Hematopoietic multipotent progenitor cell treated with erythropoietin and hydrocortisone succinate and interleukin-3 and kit ligand, for 6 days (in vitro differentiated cells): Measurements from ENCODE around the gene NOTCH4.
A peak's percentile ranks its signal among the peaks of the same experiment; 100 is the strongest.

Source experiments
- DNase-seq: peaks from one replicate; pipeline ENCODE4 v3.0.0-alpha.2; 2015

NOTCH4 gene

DNA sequence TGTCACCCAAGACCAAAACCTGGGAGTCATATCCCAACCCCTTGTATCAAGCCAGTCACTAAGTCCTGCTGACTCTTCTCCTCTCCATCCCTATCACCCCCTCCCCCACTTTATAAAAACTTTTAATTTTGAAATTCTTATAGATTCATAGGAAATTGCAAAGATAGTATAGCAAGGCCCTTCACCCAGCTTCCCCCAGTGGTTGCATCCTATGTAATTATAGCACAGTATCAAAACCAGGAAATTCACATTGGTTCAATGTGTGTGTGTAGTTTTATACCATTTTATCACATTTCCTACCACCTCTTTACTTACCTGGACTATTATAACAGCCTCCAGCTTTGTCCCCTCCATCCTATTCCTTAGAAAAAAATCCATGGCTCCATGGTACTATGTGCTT, 65.8 kb downstream of the NOTCH4 start:
- DNase-seq: no peak

DNA sequence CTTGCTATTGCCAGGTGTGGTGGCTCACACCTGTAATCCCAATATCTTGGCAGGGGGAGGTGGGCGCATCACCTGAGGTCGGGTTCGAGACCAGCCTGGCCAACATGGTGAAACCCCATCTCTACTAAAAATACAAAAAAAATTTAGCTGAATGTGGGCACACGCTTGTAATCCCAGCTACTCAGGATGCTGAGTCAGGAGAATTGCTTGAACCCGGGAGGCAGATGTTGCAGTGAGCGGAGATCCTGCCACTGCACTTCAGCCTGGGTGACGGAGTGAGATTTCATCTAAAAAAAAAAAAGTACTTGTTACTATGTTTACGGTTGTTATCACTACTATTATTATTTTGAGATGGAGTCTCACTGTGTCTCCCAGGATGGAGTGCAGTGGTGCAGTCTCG, 67.0 kb downstream of the NOTCH4 start:
- DNase-seq: no peak

DNA sequence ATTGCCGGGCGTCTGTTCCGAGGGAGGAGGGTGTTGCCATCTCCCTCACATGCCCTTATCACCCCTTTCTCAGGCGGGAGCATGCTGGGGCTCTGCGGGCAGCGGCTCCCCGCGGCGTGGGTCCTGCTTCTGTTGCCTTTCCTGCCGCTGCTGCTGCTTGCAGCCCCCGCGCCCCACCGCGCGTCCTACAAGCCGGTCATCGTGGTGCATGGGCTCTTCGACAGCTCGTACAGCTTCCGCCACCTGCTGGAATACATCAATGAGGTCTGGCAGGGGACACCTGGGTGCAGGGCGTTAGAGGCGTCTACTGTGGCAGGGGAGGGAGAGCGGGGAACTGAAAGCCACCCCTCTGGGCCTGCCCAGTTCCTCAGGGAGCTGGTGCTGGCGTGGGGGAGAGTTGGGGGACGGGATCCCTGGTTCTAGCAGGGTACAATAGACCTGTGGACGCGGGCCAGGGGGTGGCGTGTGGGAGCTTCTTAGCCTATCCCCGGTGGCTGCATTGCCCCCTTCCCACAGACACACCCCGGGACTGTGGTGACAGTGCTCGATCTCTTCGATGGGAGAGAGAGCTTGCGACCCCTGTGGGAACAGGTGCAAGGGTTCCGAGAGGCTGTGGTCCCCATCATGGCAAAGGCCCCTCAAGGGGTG, 69.2 kb downstream of the NOTCH4 start:
- DNase-seq: no peak

DNA sequence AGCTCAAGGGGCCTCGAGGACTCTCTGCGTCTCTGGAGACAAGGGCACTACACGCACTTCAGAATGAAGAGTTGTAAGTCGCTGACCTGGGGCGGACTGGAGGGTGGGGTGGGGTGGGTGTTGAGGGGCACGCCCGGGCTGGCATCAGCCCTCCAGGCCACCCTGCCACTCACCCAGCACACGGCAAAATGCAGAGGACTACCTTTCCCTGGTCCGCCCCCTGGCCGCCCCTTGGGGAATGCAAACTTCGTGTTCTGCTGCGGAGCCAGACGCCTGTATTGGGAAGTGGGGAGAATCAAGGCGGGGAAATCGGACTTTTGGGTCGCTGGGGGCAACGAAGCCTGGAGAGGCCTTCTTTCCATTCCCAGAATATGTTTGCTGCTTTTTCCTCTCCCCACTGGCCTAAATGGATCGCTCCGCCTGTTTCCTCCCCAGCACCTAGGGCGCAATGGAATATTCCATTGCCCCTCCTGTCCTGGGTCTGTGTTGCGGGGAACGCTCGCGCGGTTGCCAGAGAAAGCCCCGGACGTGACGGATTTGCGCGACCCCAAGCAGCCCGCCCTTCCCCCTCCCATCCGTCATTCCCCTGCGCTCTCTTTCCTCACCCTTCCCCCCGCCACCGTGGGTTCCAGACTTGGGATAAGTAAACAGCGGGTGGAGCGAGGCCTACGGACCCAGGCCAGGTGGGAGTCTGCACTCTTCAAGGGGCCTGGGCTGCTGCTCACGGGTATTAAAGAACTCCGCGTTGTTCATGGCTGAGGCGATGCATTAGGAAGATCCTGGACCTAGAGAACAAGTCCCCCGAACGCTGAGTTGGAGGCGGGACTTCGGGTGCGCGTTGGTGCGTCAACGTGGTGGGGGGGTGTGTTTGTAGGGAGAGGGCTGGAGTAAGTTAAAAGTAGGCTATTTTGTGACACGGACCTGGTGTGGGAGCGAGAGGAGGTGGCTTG, 70.0 kb downstream of the NOTCH4 start, which contains the start of gene PPT2:
Gene PPT2, plus strand, starts transcription at position 578 of the 950 bp plus-strand sequence. CDS start 454 bp downstream, outside the sequence.
- DNase-seq: peak; percentile 96

DNA sequence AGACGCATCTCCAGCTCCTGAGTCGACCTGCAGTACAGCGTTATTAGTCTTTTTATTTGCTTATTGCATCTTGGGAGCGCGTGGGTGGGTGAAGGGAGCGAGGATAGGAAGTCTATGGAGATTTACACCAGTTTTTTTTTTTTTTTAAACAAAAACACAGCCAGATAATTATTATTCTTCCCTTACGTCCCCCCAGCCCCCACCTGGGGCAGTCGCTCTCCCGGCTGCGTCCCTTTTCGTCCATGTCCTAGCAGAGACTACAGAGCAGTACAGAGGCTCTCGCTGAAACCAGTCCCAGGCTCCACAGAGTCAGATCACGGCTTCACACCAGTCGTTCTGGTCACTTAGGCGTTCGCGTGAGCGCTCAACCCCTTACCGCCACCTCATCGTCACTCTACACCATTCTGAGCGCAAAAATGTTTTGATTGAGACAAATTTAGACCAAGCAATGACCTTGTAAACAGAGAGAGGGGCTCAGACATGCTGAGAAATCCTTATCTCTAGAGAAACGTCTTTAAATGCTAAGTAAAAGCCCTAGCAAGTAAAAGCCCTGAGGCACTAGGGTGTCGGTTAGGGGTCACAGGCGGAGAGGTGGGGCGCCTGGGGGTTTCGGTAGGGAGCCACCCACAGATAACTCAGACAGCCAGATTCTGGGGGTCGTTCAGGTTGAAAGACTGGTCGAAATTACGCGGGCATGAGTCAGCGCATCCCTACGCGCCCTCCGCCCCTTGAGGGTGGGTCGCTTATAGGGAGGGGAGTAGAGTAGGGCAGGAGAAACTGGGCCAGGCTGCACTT, 70.9 kb downstream of the NOTCH4 start:
- no peak for DNase-seq

DNA sequence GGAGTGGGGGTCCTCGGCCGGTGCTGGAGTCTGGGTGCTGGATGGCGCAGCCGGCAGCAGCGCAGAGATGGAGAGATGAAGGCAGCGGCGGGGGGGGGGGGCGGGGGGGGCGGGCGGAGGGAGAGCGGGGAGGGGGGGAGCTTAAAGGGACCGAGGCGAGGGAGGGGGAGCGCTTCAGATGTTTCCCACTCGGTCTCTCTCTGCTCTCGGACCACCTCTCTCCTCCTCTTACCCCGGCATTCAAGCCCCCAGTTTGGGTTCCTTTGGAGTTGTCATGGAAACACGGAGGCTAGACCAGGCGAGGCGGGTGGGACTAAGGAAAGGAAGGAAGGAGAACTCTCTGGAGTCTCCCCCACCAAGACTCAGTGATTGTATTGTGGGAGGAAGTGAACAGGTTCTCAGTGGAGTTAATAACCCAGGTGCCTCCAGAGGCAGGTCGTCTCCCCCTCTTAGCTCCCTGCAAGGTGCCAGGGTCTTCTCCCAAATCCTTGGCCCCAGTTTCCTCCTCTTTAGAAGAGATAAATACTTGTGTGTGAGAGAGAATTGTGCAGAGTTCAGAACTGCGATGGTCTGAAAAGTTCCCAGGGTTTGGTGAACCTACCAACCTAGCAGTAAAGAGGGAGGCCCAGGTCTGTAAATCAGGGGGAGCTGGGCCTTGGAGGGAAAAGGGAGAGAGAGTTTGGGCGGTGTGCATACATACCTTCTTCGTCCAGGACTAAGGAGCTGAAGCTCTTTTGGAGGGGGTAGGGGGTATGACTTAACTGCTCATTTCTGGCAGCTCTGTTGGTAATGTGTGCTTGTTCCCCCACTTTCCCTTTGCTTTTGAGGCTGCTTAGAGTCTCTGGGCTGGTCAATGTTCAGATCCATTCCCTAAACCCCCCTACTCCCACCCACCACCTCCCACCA, 71.8 kb downstream of the NOTCH4 start, which contains the start of gene PRRT1:
Gene PRRT1, minus strand, starts transcription at position 77 of the 906 bp plus-strand sequence. CDS start 112 bp downstream, outside the sequence.
- no peak for DNase-seq

DNA sequence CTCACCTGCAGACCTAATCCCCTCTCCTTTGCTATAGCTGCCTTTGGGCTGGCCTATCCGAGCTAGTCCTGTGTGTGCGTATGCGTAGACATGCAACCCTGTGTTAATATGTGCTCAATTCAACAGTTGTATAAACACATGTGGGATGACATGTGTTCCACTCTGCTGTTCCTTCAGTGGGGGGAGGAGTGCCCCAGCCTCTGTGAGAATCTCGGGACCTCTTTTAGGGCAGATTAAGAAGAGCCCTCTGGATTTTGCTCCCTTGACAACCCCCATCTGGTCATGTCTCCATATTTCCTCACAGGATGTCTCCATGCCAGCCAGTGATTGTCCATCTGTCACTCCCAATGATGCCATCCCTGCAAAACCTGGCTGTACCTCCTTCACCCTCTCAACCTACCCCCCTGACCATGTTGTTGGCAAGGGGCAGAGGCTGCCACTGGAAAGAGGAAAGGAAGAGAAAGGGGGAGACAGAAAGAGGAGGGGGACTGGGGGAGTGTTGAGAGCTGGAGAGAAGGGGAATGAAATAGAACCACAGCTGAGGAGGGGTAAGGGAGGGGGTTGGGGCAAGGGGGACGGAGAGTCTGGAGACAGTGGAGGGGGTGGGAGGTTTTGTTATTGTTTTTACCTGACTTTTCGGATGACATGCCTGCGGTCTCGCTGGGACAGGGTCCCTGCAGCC, 72.5 kb downstream of the NOTCH4 start:
- DNase-seq: no peak

DNA sequence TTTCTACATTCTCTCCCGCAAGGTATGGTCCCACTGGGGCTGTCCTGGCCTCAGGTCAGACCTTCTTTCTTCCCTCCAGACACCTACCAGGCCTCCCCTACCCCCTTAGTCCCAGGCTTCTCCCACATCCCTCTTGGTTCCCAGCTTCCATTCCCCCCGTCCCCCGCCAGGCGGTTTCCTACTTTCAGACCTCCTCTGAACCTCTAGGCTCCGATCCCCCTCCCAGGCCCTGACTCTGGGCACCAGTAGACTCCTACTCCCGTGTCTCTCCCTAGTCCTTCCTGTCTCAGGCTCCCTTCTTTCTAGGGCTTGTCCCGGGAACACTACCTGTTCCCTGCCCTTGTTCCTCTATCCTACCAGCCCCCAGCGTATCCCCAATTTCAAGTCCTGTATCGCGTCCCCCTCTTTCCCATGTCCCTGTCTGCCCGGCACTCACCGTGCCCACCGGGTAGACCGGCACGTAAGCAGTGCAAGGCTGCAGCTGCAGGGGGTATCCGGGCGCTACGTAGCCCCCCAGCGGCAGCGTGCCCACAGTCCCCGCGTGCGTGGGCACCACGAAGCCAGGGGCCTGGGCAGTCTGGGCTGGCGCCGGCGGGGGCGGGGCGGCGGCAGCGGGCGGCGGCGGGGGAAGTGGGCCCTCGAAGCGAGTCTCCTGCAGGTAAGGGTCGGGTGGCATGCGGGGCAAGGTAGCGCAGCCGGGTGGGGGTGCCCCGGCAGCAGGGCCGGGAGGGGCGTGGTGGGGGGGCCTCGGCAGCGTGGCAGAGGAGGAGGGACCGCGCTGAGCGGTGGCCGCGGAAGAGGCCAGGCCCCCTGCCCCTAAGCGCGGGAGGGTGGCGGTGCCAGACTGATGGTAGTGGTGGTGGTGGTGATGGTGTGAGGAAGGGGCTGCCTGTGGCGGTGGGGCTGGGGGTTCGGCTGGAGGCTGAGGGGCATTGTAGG, 73.7 kb downstream of the NOTCH4 start:
- DNase-seq: no peak

DNA sequence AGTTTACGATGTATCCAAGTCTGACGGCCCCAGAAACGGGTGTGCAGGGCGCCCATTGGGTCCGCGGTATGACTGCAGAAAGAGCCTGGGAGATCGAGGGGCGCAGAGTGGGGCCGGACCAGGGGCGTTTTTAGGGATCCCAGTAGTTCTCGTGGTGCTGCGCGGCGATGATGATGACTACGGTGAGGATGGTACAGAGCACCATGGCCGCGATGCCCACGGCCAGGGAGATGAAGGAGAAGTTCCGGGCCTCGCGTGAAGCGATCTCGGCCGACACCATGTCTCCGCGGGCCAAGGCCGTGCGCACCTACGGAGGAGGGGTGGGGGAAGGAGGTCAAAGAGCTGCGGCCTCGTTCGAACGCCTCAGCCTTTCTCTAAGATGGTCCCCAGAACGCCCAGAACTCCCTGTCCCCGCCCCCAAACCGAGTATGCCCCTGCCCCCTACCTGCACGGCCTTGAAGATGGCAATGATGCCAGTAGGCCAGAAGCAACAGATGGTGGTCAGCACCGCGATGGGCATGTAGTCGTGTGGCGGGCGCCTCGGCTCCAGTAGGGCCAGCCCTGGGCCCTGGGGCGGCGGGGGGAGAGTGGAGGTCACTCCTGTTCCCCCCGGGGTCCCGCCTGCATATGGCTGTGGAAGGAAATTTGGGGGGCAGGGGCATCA, 74.6 kb downstream of the NOTCH4 start:
- DNase-seq: no peak

DNA sequence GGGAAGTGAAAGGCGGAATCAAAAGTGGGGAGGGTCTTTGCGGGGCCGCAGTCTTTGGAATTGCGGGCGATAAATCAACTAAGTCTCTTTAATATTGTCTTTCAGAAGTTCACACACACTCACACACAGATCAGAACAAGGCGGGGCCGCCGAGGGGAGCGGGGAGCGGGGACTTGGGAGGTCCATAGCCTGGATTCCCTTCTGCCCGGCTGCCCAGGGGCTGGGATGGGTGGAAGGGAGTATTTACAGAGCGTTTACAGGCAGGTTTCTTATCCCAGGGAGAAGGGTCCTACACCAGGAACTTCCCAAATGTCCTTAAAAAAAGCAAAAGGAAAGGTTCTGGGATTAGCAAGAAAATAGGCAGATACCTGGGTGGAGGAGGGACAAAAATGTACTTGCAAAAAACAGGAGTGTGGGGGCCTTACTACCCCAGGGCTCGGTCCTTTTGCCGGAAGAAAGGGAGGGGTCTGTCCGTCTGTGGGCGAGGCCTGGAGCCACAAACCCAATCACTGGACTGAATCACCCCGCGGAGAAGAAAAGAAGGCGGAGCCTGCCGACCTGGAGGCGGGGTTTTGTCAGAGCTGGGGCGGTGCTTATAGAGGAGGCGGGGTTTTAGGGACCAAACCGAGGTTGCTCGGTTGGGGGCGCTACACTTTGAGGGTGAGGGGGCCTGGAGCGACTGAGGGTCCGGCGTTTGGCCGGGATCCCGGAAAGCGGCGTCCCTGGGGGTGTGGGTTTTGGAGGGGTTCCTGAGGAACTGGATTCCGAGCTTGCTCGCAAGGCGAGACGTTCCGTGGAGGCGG, 75.4 kb downstream of the NOTCH4 start:
- DNase-seq: peak; percentile 93

DNA sequence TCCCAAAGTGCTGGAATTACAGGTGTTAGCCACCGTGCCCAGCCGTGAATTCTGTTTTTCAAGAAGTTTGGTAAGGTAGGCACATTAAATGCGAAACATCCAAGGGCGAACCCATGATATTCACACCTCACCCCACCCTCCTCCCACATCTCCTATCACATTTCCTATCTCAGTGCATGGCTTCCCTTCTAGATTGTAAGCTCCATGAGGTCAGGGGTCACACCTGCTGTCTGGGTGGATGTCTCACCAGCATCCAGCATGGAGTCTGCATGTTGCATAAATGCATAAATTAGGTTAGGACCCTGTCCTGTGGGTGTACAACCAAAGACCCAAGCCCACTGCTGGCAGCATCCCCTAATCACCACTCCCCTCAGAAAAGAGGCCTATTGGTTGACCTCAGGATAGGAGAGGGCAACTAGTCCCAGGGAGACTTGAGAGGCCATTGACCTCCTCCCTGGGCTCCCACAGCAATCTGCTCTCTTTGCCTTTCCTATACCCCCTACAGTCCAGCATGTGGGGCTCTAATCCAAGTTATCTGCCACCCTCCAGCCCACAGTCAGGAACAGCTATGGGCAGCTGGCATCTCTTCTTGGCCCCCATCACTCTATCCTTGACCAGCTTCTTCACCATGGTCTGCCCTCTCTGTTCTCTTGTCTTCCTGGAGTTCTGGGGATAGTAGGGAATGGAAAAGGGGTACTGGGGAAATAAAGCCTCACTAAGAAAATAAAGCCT, 76.3 kb downstream of the NOTCH4 start:
- DNase-seq: peak; percentile 60

DNA sequence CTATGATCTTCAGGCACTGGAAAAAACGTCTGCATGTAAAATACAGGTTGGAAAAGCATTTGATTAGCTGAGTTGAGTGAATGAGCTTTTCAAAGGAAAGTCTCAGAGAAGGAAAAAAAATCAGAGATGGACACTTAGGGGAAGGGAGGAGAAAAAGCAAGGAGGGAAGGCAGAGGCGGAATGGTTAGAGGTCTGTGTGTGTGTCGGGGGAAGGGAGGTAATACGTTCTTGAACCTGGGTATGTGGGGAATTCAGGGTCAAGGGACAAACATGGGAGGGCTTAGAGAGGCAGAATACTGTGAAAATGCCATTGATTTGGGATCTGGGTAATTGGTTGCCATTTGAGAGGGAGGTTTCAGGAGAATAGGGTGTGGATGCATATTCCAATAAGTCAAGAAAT, 77.2 kb downstream of the NOTCH4 start:
- no peak for DNase-seq

DNA sequence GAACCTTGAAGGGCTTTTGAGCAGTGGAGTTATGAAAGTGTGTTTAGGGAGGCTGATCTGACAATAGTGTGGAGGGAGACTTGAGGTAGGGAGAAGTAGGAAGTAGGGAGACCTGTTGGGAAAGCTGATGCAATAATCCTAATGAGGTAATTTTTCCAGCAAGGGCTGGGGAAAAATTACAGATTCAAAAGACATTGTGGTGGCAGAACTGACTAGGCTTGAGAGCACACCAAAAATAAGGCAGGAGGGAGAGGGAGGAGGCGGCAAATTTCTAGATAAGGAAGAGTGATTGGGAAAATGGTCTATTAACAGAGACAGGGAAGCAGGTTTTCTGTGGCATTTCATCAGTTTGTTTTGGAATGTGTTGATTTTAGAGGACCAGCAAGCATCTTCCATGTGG, 77.6 kb downstream of the NOTCH4 start:
- DNase-seq: no peak
